OCI-LY1 (cell line): ENCODE results near the gene FHIT.

Experiments used
- H2AFZ ChIP-seq: fragments of 200-600 bp; sonication (generic), shearing (Covaris generic); 2 replicates; pipeline ENCODE4 v1.6.0; 2014; ENCODE audit warnings: antibody characterized with exemption, mild to moderate bottlenecking, low read length
- H3F3A ChIP-seq: fragments of 200-600 bp; sonication (generic), shearing (Covaris generic); 2 replicates; pipeline ENCODE4 v1.6.0; 2014; ENCODE audit warnings: mild to moderate bottlenecking, antibody characterized with exemption, low read length, moderate library complexity; ENCODE audit not compliant: insufficient read depth
- H3K27ac ChIP-seq: fragments of 200-600 bp; sonication (generic); 2 replicates; pipeline ENCODE4 v1.5.1; 2014; ENCODE audit warnings: low read length, mixed run types, mild to moderate bottlenecking, low read depth; ENCODE audit not compliant: poor library complexity, severe bottlenecking
- H3K27me3 ChIP-seq: fragments of 200-600 bp; sonication (generic); 2 replicates; pipeline ENCODE4 v1.6.0; 2014; ENCODE audit warnings: antibody characterized with exemption, mild to moderate bottlenecking, low read length, moderate library complexity; ENCODE audit not compliant: insufficient read depth
- H3K36me3 ChIP-seq: fragments of 200-600 bp; sonication (generic); 2 replicates; pipeline ENCODE4 v1.6.1; 2014; ENCODE audit warnings: mild to moderate bottlenecking, antibody characterized with exemption, low read length, moderate library complexity, mixed read lengths; ENCODE audit not compliant: insufficient read depth
- H3K4me1 ChIP-seq: fragments of 200-600 bp; sonication (generic); 2 replicates; pipeline ENCODE4 v1.5.1; 2014; ENCODE audit warnings: mild to moderate bottlenecking, low read length, moderate library complexity; ENCODE audit not compliant: insufficient read depth, severe bottlenecking
- H3K4me2 ChIP-seq: fragments of 200-600 bp; sonication (generic), shearing (Covaris generic); 2 replicates; pipeline ENCODE4 v1.6.1; 2014; ENCODE audit warnings: low read length
- H3K4me3 ChIP-seq: fragments of 200-600 bp; sonication (generic); 2 replicates; pipeline ENCODE4 v1.5.1; 2014; ENCODE audit warnings: low read length, low read depth, mild to moderate bottlenecking, mixed read lengths; ENCODE audit not compliant: poor library complexity, severe bottlenecking
- H3K79me2 ChIP-seq: fragments of 200-600 bp; shearing (Covaris generic); 2 replicates; pipeline ENCODE4 v1.6.1; 2016; ENCODE audit warnings: mixed run types, low read length, mixed read lengths; ENCODE audit not compliant: insufficient read depth
- H3K9ac ChIP-seq: fragments of 200-600 bp; sonication (generic), shearing (Covaris generic); 2 replicates; pipeline ENCODE4 v1.6.1; 2014; ENCODE audit warnings: mild to moderate bottlenecking, low read length, mixed read lengths
- H3K9me2 ChIP-seq: fragments of 200-600 bp; sonication (generic), shearing (Covaris generic); 2 replicates; pipeline ENCODE4 v1.6.1; 2014; ENCODE audit warnings: low read depth, mild to moderate bottlenecking, low read length, mixed read lengths
- H3K9me3 ChIP-seq: fragments of 200-600 bp; shearing (Covaris generic); 2 replicates; pipeline ENCODE4 v1.6.1; 2014; ENCODE audit warnings: low read length, mixed read lengths
- H4K20me1 ChIP-seq: fragments of 200-600 bp; sonication (generic), shearing (Covaris generic); 2 replicates; pipeline ENCODE4 v1.6.0; 2016; ENCODE audit warnings: mild to moderate bottlenecking, low read length; ENCODE audit not compliant: insufficient read depth
- EZH2 ChIP-seq: fragments of 200-600 bp; sonication (generic), shearing (Covaris generic); IDR thresholded peaks from 2 replicates; pipeline ENCODE4 v1.8.0; 2017; ENCODE audit warnings: borderline replicate concordance, mixed run types, mild to moderate bottlenecking, antibody characterized with exemption, low read length, moderate library complexity, mixed read lengths
- TF ChIP-seq, protein P1 (sequence below): fragments of 200-600 bp; sonication (generic), shearing (Covaris generic); IDR thresholded peaks from 2 replicates; pipeline ENCODE4 v1.5.1; 2017; ENCODE audit warnings: mild to moderate bottlenecking, antibody characterized with exemption, low read length, moderate library complexity, mixed read lengths

FHIT gene

DNA sequence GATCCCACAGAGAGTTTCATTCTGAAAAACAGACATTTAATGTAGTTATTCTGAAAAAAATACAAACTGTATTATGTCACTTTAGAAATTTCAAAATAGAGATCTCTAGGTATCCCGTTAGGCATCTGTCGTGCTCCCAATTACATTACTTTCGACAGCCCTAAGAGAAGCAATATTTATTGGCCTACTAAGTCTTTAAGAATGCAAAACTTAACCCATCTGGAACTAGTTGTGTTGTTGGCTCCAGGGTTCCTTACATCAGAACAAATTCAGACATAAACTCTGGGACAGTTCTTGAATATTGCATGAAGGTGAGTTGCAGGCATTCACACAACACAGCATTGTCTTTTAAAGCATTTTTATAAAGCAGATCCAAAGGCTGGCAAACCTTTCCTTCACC lies 498.4 kb downstream of the FHIT start:
- H3K27me3 ChIP-seq = no peaks in the 10 kb centered on the region
- peaks cover 6% of the 10 kb centered on the region; the same call in 1 of the 2 replicates for H3K9me3 ChIP-seq
- H3K9ac ChIP-seq = no peak overlapping the region
- H4K20me1 ChIP-seq = no peaks in the 10 kb centered on the region
- H3K27ac ChIP-seq = no peak overlapping the region
- H3K4me2 ChIP-seq = no peak overlapping the region
- no peak overlapping the region for H2AFZ ChIP-seq
- no peaks in the 10 kb centered on the region for H3F3A ChIP-seq
- no peaks in the 10 kb centered on the region for H3K79me2 ChIP-seq
- H3K4me3 ChIP-seq = no peak overlapping the region
- TF ChIP-seq, protein P1, sequence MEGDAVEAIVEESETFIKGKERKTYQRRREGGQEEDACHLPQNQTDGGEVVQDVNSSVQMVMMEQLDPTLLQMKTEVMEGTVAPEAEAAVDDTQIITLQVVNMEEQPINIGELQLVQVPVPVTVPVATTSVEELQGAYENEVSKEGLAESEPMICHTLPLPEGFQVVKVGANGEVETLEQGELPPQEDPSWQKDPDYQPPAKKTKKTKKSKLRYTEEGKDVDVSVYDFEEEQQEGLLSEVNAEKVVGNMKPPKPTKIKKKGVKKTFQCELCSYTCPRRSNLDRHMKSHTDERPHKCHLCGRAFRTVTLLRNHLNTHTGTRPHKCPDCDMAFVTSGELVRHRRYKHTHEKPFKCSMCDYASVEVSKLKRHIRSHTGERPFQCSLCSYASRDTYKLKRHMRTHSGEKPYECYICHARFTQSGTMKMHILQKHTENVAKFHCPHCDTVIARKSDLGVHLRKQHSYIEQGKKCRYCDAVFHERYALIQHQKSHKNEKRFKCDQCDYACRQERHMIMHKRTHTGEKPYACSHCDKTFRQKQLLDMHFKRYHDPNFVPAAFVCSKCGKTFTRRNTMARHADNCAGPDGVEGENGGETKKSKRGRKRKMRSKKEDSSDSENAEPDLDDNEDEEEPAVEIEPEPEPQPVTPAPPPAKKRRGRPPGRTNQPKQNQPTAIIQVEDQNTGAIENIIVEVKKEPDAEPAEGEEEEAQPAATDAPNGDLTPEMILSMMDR = no peak
- no peak for TF ChIP-seq EZH2
- H3K9me2 ChIP-seq = no peaks in the 10 kb centered on the region
- H3K4me1 ChIP-seq = no peaks in the 10 kb centered on the region
- H3K36me3 ChIP-seq = no peaks in the 10 kb centered on the region

DNA sequence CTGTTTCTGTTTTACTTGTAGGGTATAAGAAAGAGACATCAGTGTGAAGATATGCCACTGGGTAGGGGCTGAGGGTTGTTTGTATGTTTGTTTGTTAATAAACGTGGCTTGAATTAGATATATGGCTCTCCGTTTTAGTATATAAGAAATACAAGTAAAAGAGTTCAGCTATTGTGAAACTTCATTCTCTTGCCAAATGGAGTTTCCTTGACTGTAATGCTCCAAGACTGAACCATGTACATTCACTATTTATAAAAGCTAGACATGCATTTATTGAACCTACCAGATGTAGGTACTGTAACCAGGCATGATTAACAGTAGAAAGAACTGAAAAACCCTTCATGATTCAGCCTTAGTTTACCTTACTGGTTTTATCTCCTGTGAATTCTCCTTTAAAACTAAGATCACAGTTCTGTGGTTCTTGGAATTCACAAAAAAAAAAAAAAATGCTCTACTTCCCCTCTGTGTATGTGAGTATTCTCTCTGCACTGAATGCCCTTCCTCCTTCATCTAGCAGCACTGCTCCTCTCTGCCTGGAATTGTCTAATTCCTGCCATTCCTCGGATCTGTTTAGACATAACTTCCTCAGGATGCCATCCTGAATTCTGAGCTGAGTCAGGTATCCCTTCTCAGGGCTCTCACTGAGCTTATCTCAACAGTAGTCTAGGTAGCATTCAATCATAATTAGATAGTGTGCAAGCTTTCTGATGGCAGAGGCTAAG lies 504.4 kb downstream of the FHIT start:
- H3F3A ChIP-seq = no peaks in the 10 kb centered on the region
- no peaks in the 10 kb centered on the region for H3K79me2 ChIP-seq
- H3K4me2 ChIP-seq = no peak overlapping the region
- H3K36me3 ChIP-seq = no peaks in the 10 kb centered on the region
- no peak overlapping the region for H3K4me3 ChIP-seq
- H3K9ac ChIP-seq = no peak overlapping the region
- H3K4me1 ChIP-seq = peaks cover 13% of the 10 kb centered on the region
- peaks cover 6% of the 10 kb centered on the region; the same call in 1 of the 2 replicates for H3K9me3 ChIP-seq
- H3K27me3 ChIP-seq = no peaks in the 10 kb centered on the region
- no peaks in the 10 kb centered on the region for H3K9me2 ChIP-seq
- no peak overlapping the region for H3K27ac ChIP-seq
- no peak overlapping the region for H2AFZ ChIP-seq
- TF ChIP-seq, protein P1 = no peak
- TF ChIP-seq EZH2 = no peak
- H4K20me1 ChIP-seq = no peaks in the 10 kb centered on the region

DNA sequence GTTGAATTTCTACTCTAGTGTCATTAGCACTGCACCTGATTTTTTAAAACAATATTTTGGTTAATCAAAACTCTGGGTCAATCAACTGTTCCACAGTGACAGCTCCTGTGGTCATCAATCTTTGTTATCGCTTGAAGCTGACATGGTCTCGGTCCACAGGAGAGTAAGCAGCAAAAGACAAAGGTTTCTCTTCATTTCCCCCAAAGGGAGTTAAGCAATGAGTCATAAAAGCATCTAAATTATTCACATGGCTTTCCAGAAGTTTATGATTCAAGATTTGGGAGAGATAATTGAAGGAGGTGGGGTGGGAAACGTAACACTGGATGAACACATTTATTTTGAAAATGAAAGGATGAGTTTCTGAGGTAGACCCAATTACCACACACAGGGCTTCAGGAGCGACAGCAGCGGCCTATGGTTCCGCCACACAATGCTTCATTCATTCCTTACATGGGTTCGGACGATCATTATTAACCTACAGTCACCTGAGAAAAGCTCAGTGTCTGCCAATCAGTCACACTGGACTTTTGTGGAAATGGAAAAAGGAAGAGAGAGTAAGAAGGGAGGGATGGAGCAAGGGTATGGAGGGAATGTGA lies 505.1 kb downstream of the FHIT start:
- H3K4me2 ChIP-seq = no peak overlapping the region
- peaks cover 13% of the 10 kb centered on the region for H3K4me1 ChIP-seq
- no peaks in the 10 kb centered on the region for H3F3A ChIP-seq
- H3K9me3 ChIP-seq = peaks cover 5% of the 10 kb centered on the region; the same call in 1 of the 2 replicates
- no peaks in the 10 kb centered on the region for H3K79me2 ChIP-seq
- H3K9me2 ChIP-seq = no peaks in the 10 kb centered on the region
- no peak for TF ChIP-seq EZH2
- TF ChIP-seq, protein P1 = no peak
- no peaks in the 10 kb centered on the region for H3K27me3 ChIP-seq
- no peaks in the 10 kb centered on the region for H4K20me1 ChIP-seq
- H3K4me3 ChIP-seq = no peak overlapping the region
- no peak overlapping the region for H3K9ac ChIP-seq
- H3K27ac ChIP-seq = no peak overlapping the region
- no peaks in the 10 kb centered on the region for H3K36me3 ChIP-seq
- no peak overlapping the region for H2AFZ ChIP-seq
